Epithelial cell of prostate (primary cell): ENCODE measurements around the gene SPAG9.
"Not testable (repeated sequence)": the region's sequence is repeated elsewhere in the genome, so short reads cannot be mapped to it uniquely, and the experiment has no call there.

Experiments used
- DNase-seq: peaks from one replicate; pipeline ENCODE4 v3.0.0-alpha.2; 2011; ENCODE audit warnings: low read depth, low spot score
- H3K27ac ChIP-seq: fragments of 450-650 bp; 2 replicates; pipeline ENCODE4 v1.5.1; 2017; ENCODE audit warnings: mild to moderate bottlenecking

The SPAG9 gene

DNA sequence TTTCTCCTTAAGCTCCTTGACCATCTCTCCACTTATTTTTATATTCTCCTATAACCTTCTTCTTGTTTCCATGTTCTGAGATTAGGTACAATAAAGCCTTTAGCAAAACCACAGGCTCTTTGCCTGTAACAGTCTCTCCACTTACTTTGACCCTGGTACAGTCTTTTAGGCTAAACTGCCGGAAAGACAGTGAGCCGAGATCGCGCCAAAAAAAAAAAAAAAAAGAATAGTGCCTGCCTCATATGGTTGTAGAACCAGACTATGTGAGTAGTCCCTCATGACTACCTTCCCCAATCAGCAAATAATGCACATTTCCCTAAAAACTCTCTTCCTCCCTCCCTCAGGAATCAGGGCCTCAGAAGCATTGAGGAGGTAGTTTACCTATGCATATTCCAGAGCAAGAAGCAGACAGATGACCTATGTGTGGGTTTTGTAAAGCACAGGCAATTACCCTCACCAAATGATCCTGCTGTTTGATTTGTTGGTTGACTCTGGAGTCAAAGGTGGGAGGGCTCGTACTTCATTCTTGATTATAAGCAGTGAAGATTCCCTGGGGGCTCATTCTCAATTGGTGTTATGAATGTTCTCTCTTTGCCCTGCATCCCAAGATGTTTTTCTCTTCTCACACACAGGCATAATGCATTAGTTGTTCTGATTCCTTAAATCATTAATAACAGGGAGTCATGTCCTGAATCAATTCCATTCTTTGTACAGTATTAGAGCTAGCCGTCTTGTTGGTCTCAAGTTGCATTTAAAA is 23.8 kb upstream of the SPAG9 start:
- DNase-seq: no peak
- H3K27ac ChIP-seq: no peak overlapping the region

- no peak overlapping the region for H3K27ac ChIP-seq
- DNase-seq: no peak
Measured at GRCh38 chr17:51142597-51142996, 21.9 kb upstream of the SPAG9 start.

- no peak for DNase-seq
- no peak overlapping the region for H3K27ac ChIP-seq
Measured at GRCh38 chr17:51135956-51136355, 15.3 kb upstream of the SPAG9 start.

GRCh38 chr17:51133365-51133764 is 12.7 kb upstream of the SPAG9 start:
- DNase-seq: no peak
- H3K27ac ChIP-seq: no peak overlapping the region

DNA sequence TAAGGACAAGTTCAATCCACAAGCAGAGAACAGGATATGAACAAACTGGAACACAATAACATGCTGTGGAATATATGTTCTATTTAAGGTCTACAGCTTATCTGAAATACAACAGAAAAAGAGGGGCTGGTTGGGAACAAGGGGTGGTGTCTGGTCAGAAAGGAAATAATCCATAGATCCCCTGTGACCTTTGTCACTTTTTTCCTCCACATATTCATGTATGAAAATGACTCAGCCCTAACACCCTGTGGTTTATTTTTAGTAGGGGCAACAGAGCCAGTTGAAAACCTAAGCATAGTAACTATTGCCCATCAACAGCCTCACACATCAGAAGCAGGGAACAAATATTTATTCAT is 12.3 kb upstream of the SPAG9 start:
- no peak for DNase-seq
- no peak overlapping the region for H3K27ac ChIP-seq

DNA sequence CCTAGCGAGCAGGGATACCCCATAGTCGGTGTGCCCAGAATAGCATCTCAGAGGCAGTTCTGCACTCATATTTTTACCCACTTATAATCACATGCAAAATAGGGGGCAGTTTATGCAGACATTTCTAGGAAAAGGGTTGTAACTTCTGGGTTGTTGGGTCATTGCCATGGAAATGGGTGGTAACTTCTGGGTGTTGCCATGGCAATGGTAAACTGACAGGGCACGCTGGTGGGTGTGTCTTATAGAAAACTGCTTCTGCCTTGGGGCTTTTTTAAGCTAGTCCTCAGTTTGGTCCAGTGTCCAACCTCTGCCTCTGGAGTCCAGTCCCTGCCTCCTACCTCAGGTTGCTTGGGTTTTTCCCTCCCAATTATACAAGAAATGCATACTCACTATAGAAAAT is 7.4 kb upstream of the SPAG9 start:
- DNase-seq: no peak
- no peak overlapping the region for H3K27ac ChIP-seq

DNA sequence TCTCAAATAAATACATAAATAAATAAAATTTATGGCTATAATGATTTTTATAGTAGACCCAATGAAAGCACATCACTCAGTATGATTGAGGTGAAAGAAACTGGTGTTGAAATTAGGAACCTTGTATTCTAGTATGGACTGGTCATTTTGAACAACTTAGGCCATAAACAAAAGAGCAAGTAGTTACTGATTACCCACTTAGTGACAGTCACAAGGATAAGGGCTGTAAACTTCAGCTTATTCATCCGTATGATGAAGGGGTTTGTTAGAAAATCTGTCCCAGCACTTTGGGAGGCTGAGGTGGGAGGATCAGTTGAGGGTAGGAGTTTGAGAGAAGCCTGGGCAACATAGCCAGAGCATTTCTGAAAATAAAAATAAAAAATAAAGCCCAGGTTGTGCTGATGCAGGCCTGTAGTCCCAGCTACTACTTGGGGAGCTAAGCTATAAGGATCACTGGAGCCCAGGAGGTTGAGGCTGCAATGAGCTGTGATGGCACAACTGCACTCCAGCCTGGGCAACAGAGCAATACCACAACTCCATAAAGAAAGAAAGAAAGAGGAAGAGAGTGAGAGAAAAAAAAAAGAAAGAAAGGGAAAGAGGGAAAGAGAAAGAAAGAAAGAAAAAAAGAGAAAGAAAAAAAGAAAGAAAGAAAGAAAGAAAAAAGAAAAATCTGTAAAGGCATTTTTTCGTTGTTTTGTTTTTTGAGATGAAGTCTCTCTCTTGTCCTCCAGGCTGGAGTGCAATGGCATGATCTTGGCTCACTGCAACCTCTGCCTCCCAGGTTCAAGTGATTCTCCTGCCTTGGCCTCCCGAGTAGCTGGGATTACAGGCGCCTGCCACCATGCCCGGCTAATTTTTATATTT is 4.2 kb upstream of the SPAG9 start:
- H3K27ac ChIP-seq: no peak overlapping the region
- DNase-seq: no peak

- H3K27ac ChIP-seq: peak overlapping the region; percentile 100
- not testable (repeated sequence) for DNase-seq
Measured at GRCh38 chr17:51122473-51123115, 1.9 kb upstream of the SPAG9 start.

- peak; percentile 99 for DNase-seq
- peak overlapping the region; percentile 100 for H3K27ac ChIP-seq
Measured at GRCh38 chr17:51121620-51122472, 1.2 kb upstream of the SPAG9 start.

DNA sequence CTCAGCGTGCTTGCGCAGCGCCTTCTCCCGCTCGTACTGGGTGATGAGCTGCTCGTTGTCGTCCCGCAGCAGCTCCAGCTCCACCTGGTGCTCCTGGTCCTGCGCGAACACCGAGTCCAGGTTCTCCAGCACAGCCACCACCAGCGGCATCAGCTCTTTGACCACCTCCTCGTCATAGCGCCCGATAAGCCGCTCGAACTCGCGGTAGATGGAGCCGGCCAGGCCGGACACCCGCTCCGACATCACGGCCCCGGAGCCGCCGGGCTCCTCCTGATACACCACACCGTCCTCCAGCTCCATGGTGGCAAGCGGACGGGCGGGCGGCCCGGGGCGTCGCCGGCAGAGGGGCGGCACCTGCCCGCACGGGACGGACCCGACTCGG is 320 bp downstream of the SPAG9 start:
- no peak for DNase-seq
- peak overlapping the region; percentile 100 for H3K27ac ChIP-seq

DNA sequence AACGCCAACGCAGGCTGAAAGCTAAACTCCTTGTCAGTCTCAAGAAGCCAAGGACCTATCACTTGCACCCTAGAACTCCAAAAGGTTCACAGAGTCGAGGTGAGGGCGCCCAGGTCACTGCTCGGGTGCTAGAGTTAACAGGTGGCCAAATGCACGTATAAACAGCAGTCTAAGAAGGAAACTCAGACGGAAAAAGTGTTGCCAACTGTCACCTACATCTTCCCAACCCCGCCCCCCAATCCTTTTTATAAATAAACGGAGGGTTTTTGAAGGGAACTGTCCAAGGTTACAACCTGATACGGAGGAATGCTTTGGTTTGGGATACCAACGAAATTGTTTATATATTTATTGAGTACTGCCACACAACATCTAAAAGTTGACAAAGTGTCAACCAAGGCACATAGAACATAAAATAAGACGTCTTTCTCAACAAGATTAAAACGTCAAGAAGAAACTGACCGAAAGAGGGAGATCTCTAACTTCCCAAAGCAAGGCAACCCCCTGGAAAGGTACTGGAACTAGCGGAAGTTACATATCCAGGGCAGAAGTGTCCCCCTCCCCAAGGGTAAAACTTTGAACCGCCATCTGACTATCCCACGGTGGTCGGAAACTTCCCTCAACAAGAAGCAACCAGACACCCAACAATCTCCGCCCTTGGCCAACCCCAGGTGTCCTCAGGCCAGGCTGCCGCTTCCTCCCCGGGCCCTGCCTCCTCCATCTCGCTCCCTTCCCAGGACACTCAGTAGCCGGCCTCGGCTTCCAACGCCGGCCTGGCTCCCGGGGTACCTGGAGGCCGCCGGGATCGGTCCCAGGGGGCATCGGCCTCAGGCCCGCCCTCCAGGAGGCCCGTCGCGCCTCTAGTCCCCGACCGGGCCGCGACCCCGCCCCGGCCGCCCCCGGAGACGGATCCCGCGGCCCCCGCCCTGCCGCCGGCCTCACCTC is 982 bp downstream of the SPAG9 start:
- peak overlapping the region; percentile 100 for H3K27ac ChIP-seq
- DNase-seq: no peak

DNA sequence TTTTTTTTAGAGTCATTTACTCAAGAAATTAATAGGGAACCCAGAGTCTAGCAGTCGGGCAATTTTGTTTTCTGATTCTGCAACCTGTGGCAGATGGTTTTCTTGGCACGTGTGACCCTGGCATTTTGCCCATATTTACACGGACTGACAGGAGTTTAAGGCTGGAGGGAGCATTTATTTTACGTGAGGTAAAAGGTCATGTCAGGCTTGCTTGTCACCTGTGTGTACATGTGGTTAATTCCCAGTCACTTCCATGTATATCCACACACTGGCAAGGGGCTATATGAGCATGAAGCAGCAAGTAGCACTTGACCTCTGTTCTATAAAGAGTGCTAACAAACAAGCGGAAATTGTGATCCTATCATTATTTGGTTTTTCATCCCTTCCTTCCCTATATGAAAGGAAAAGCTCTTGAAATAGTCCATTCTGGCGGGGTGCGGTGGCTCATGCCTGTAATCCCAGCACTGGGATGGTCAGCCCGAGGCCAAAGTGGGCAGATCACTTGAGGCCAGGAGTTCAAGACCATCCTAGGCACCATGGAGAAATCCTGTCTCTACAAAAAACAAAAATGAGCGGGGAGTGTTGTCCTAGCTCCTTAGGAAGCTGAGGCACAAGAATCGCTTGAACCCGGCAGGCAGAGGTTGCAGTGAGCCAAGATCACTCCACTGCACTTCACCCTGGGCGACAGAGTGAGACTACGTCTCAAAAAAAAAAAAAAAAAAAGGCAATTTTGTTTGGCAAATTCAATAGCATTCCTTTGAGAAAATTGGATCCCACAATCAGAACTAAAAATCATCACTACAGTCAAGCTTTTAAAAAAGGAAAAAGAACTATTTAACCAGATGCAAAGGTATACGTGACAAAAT is 2.1 kb downstream of the SPAG9 start:
- no peak overlapping the region for H3K27ac ChIP-seq

GRCh38 chr17:51115179-51115578 is 5.5 kb downstream of the SPAG9 start:
- DNase-seq: no peak

More for the DNA sequence above, 2.1 kb downstream of the SPAG9 start:
- no peak for DNase-seq

GRCh38 chr17:51112303-51113222 is 8.1 kb downstream of the SPAG9 start:
- H3K27ac ChIP-seq, DNase-seq: not testable (repeated sequence)

More at GRCh38 chr17:51115179-51115578, 5.5 kb downstream of the SPAG9 start:
- H3K27ac ChIP-seq: no peak overlapping the region

- H3K27ac ChIP-seq: no peak overlapping the region
- DNase-seq: no peak
Measured at GRCh38 chr17:51107778-51108177, 12.9 kb downstream of the SPAG9 start.

DNA sequence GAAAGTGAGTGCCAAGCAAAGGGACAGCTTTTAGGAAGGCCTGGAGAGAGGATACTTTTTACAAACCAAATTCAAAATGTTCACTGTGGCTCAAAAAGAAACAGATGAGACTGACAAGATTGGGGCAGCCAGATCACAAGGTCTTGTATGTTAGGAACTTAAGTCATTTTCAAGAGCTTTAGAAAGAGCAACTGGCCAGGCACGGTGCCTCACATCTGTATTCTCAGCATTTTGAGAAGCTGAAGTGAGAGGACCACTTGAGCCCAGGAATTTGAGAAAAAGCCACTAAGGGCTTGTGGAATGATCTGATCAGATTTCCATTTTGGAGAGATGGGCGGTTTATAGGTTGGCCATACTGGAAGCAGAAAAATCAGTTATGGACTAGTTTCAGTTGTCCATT is 17.2 kb downstream of the SPAG9 start:
- H3K27ac ChIP-seq: no peak overlapping the region
- DNase-seq: no peak

- no peak overlapping the region for H3K27ac ChIP-seq
Measured at GRCh38 chr17:51103050-51103449, 17.6 kb downstream of the SPAG9 start.

More at GRCh38 chr17:51103050-51103449, 17.6 kb downstream of the SPAG9 start:
- no peak for DNase-seq
